ENCODE results near the gene WNT5A. TPM values are rescaled to one million over a fixed set of nuclear protein-coding genes. Genes with fewer than 3 reads are reported as not detected.

WNT5A gene
- total and polyA plus RNA-seq, 2 donors (not counting 1 experiment from before 2014, with no cell fraction given): not detected

GRCh38 chr3:55476515-55476914 is 10.6 kb downstream of the WNT5A start:
- H4K20me1 ChIP-seq (ENCODE audit: control insufficient read depth, insufficient read depth, low read length, poor library complexity, severe bottlenecking): no peaks in the 10 kb centered on the region
- ATAC-seq (ENCODE audit: low read depth): no peak
- no peak overlapping the region for H3K4me2 ChIP-seq (replicated peaks; ENCODE audit: low read depth, low read length, poor library complexity, severe bottlenecking)
- intact Hi-C loops (cut with micrococcal nuclease): no loop called here
- no peaks in the 10 kb centered on the region for H3K79me2 ChIP-seq (ENCODE audit: control insufficient read depth, insufficient read depth, low read length)
- no peak overlapping the region for H2AFZ ChIP-seq (ENCODE audit: insufficient read depth, low read depth, low read length, poor library complexity, severe bottlenecking)
- Mint-ChIP-seq H3K4me1 (no peaks in the 10 kb centered on the region), H3K9me3 (ENCODE audit: insufficient read depth) (no peaks in the 10 kb centered on the region), H3K4me3 (no peak overlapping the region), H3K27ac (no peak overlapping the region), H3K27me3 (peaks cover 60% of the 10 kb centered on the region)
- no peak overlapping the region for H3K27ac ChIP-seq (ENCODE audit: low read length in 2 of 2)
- TF ChIP-seq EZH2 (IDR thresholded peaks at IDR 0.05; ENCODE audit: borderline replicate concordance, insufficient read depth, low read depth, low read length, poor library complexity, severe bottlenecking) (no peak), CTCF (IDR thresholded peaks at IDR 0.05) (no peak)
- ChIA-PET POLR2A (no interaction called here), CTCF (interaction anchor here (0.7 kb wide), 1 partner anchor 8 kb away, joined by 3 read pairs; no protein-coding TSS in a partner anchor)
- no peaks in the 10 kb centered on the region for H3K4me1 ChIP-seq (ENCODE audit: control insufficient read depth in 2 of 2, insufficient read depth in 2 of 2, low read length in 2 of 2)
- H3K27me3 ChIP-seq (replicated peaks in 1 of 4; ENCODE audit: control extremely low read depth in 1 of 4, control insufficient read depth in 3 of 4, insufficient read depth in 4 of 4, low read length in 3 of 4): peaks cover 0 to 18% (median 10%) of the 10 kb centered on the region in 4 experiments
- H3K36me3 ChIP-seq (replicated peaks in 1 of 2; ENCODE audit: control extremely low read depth in 1 of 2, control insufficient read depth in 1 of 2, extremely low read depth in 1 of 2, insufficient read depth in 2 of 2, low read length in 1 of 2): no peaks in the 10 kb centered on the region
- WGBS (ENCODE audit: insufficient coverage): no CpG with 5 or more reads among the region's 3 CpGs
- peaks cover 0 to 3% (median 0%) of the 10 kb centered on the region in 3 donors for H3K9me3 ChIP-seq (ENCODE audit: control extremely low read depth in 1 of 3, control insufficient read depth in 2 of 3, insufficient read depth in 1 of 3, low read length in 2 of 3)
- no peak overlapping the region for H3K4me3 ChIP-seq (ENCODE audit: control extremely low read depth in 1 of 5, extremely low read depth in 1 of 5, insufficient read depth in 1 of 5, low read depth in 2 of 5, low read length in 4 of 5)
- H3K9ac ChIP-seq (ENCODE audit: low read length): no peak overlapping the region
- DNase-seq: no peak

GRCh38 chr3:55474213-55474632 is 12.9 kb downstream of the WNT5A start:
- intact Hi-C loops (cut with micrococcal nuclease): no loop called here
- Histone ChIP-seq H3K79me2 (ENCODE audit: control insufficient read depth, insufficient read depth, low read length) (no peaks in the 10 kb centered on the region), H3K9ac (ENCODE audit: low read length) (no peak overlapping the region), H3K9me3 (ENCODE audit: control extremely low read depth in 1 of 3, control insufficient read depth in 2 of 3, insufficient read depth in 1 of 3, low read length in 2 of 3) (peaks cover 0 to 5% (median 0%) of the 10 kb centered on the region in 3 donors), H3K4me2 (replicated peaks; ENCODE audit: low read depth, low read length, poor library complexity, severe bottlenecking) (no peak overlapping the region), H4K20me1 (ENCODE audit: control insufficient read depth, insufficient read depth, low read length, poor library complexity, severe bottlenecking) (no peaks in the 10 kb centered on the region), H3K4me1 (ENCODE audit: control insufficient read depth in 2 of 2, insufficient read depth in 2 of 2, low read length in 2 of 2) (no peaks in the 10 kb centered on the region), H3K27ac (ENCODE audit: low read length in 2 of 2) (no peak overlapping the region), H3K4me3 (ENCODE audit: control extremely low read depth in 1 of 5, extremely low read depth in 1 of 5, insufficient read depth in 1 of 5, low read depth in 2 of 5, low read length in 4 of 5) (no peak overlapping the region), H3K36me3 (replicated peaks in 1 of 2; ENCODE audit: control extremely low read depth in 1 of 2, control insufficient read depth in 1 of 2, extremely low read depth in 1 of 2, insufficient read depth in 2 of 2, low read length in 1 of 2) (no peaks in the 10 kb centered on the region), H2AFZ (ENCODE audit: insufficient read depth, low read depth, low read length, poor library complexity, severe bottlenecking) (no peak overlapping the region), H3K27me3 (replicated peaks in 1 of 4; ENCODE audit: control extremely low read depth in 1 of 4, control insufficient read depth in 3 of 4, insufficient read depth in 4 of 4, low read length in 3 of 4) (peaks cover 0 to 3% (median 0%) of the 10 kb centered on the region in 4 experiments)
- no peak for ATAC-seq (ENCODE audit: low read depth)
- 87% methylated on average over 38 of the region's 44 CpGs for WGBS (ENCODE audit: insufficient coverage)
- TF ChIP-seq EZH2 (IDR thresholded peaks at IDR 0.05; ENCODE audit: borderline replicate concordance, insufficient read depth, low read depth, low read length, poor library complexity, severe bottlenecking) (no peak), CTCF (IDR thresholded peaks at IDR 0.05) (no peak)
- H3K27ac Mint-ChIP-seq: no peak overlapping the region
- peaks cover 39% of the 10 kb centered on the region for H3K27me3 Mint-ChIP-seq
- POLR2A ChIA-PET: no interaction called here
- DNase-seq: no peak
- no peaks in the 10 kb centered on the region for H3K4me1 Mint-ChIP-seq
- no peaks in the 10 kb centered on the region for H3K9me3 Mint-ChIP-seq (ENCODE audit: insufficient read depth)
- H3K4me3 Mint-ChIP-seq: no peak overlapping the region
- CTCF ChIA-PET: no interaction called here
